Activated CD4-positive, alpha-beta T cell treated with anti-CD3 and anti-CD28 coated beads for 1 hour (primary cell): ENCODE results near the gene SLC44A2.

Experiments
- DNase-seq: peaks from one replicate; pipeline ENCODE4 v3.0.0-alpha.2; 2020

Gene SLC44A2

GRCh38 chr19:10625003-10625761 lies at the start of gene SLC44A2:
Gene SLC44A2 (plus strand): TSS chr19:10625553. CDS start chr19:10625634, 81 bp downstream.
- no peak for DNase-seq

DNA sequence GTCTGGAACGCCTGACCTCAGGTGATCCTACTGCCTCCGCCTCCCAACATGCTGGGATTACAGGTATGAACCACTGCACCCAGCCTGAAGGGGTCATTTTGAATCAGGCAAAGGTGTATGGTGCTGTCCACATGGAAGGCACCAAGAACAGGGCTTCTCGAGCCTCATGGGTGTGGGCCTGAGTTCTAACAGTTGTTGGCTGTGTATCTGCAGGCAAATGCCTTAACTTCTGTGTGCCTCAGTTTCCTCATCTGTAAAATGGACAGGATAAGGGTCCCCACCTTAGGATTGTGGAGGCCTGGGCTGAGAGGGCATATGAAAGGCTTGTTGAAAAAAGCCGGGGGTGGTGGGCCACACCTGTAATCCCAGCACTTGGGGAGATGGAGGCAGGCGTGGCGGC lies 47.4 kb upstream of the SLC44A2 start:
- DNase-seq: no peak

- DNase-seq: peak; percentile 82
Observed at GRCh38 chr19:10580979-10581631, 44.2 kb upstream of the SLC44A2 start.

DNA sequence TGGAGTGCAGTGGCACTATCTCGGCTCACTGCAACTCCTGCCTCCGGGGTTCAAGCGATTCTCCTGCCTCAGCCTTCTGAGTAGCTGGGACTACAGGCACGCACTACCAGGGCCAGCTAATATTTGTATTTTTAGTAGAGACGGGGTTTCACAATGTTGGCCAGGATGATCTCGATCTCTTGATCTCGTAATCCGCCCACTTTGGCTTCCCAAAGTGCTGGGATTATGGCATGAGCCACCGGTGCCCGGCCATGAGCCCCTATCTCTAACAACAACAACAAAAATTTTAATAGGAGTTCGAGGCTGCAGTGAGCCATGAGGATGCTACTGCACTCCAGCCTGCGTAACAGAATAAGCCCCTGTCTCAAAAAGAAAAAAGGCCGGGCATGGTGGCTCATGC lies 43.3 kb upstream of the SLC44A2 start:
- no peak for DNase-seq

DNA sequence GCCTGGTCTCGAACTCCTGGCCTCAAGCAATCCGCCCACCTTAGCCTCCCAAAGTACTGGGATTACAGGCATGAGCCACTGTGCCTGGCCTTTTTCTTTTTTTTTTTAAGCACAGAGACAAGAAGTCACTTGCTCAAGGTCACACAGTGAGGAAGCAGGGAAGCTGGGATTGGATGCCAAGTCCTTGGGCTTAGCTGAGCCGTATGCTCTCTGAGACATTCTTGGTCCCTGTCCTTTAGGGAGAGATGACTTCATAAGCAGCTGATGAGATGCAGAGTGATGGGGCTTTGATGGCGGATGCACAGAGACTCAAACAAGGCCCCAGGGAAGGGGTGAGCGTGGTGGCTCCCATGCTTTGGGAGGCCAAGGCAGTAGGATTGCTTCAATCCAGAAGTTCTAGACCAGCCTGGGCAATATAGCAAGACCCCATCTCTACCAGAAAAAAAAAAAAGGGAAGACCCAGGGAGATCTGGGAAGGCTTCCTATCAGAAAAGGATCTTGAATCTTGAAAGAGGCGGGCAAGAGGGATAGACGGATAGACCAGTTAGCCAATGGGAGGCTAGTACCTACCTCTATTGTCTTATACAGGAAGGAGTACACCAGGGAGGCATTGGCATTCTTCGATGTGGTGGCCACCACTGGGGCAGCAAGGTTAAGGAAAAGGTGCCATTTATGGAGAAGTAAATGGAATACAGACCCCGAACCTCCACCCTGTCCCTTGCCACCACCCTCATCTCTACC lies 42.1 kb upstream of the SLC44A2 start:
- DNase-seq: no peak

- no peak for DNase-seq
Observed at GRCh38 chr19:10586396-10586795, 39.0 kb upstream of the SLC44A2 start.

DNA sequence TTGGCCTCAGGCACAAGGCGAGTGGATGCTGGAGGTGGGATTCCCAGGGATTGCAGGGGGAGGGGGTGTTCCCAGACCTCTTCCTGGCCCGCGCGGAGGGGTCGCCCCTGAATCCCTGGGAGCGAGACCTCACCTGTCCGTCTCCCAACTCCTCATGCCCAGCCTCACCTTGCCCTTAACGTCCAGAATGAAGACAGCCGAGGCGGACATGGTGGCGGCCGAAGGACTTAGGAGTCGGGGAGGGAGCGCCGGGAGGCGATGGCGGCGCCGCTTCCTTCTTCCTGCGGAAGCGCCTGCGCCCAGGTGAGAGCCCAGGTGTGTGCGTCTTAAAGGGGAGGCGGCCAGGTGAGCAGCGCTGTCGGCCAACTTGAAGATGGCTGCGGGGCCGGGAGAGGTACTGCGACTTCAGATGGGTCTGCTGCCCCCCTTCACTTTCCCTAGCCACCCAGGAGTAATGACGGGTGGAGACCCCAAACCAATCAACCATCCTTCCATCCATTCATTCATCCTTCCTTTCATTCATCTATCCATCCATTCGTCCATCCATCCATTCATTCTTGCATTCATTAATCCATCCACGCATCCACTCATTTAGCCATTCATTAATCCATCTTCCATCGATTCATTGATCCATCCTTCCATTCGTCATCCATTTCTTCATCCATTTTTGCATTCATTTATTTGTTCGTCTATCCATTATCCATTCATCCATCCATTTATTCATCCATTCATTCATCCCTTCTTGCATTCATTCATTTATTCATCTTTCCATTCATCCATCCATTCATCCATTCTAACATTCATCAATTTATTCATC lies 38.1 kb upstream of the SLC44A2 start, which contains the start of gene AP1M2:
TSS of gene AP1M2 (minus strand) at position 291 of the 817 bp plus-strand sequence. CDS start at position 210, 81 bp downstream.
- DNase-seq: no peak

GRCh38 chr19:10587839-10588150 lies 37.6 kb upstream of the SLC44A2 start:
- DNase-seq: no peak

GRCh38 chr19:10593148-10593547 lies 32.2 kb upstream of the SLC44A2 start:
- no peak for DNase-seq

DNA sequence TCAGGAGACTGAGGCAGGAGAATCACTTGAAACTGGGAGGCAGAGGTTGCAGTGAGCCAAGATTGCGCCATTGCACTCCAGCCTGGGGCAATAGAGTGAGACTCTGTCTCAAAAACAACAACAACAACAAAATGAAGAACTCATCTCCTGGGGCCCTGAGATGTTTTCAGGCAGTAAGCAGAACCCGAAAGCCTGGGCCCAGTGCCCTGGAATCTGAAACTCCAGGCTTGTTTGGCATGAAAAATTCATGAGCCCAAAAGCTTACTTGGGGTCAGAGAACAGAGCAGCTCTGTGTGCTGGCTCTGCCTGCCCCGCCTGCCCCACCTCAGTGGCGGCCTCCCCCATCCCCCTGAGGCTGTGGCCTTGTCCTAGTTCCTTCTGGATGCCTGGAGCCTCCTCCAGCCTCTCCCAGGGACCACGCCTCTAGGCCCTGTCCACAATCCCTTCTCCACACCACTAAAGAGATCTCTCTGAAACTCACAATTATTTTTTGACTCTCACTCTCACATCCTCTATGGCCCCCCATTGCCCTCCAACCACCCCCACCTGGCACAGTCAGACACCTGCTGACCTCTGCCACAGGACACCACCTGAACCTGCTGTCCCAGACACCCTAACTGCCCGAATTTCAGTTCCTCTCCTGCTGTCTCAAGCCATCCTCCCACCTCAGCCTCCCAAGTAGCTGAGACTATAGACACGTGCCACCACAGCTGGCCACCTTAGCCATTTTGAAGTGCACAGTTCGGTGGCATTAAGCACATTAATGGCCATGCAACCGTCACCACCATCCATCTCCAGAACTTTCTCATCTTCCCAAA lies 31.3 kb upstream of the SLC44A2 start:
- no peak for DNase-seq

- DNase-seq: no peak
Observed at GRCh38 chr19:10600149-10600548, 25.2 kb upstream of the SLC44A2 start.

DNA sequence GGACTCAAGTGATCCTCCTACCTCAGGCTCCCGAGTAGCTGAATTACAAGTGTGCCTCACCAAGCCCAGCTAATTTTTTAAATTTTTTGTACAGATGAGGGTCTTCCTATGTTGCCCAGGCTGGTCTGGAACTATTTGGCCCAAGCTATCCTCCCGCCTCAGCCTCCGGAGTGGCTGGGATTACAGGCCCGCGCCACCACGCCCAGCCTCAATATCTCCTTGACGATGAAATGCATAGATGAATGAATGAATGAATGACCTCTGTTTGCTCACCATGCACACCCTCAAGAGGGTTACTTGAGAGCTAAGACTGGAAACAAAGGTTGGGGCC lies 23.4 kb upstream of the SLC44A2 start:
- DNase-seq: no peak

GRCh38 chr19:10602330-10603083 lies 22.8 kb upstream of the SLC44A2 start:
- DNase-seq: peak; percentile 83

DNA sequence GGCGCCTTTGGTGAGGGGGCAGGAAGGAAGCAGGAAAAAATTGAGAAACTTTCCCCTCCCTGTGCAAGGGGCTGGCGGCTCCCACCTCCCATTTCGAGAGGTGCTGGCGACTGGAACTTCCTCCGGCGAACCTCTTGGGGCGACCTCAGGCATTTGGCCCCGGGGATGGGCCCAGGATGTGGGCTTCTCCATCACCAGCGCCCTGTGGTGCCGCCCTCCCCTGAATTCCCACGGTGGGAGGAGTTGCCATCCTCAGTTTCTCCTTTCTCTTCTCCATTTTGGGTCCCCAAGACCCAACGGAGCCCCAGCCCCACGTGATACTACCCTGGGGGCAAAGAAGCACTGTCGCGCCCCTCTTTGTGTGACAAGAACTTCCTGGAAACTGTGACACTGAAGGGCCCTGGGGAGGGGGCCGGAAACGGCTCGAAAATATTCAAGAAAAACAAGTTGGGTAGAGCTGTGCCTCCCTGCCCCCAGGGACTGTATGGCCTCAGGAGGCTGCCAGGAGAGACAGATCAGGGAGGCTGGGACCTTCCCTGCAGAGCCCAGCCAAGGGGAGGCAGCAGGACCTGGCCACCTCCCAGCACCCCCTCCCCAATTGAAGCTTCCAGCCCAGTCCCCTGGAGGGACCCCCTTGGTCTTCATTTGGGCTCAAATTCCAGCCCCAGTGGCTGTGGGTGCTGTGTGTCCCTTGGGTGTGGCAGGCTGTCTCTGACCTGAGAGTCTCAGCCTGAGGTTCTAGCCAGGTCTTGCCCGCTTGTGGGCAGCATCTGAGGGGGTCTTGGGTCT lies 22.1 kb upstream of the SLC44A2 start:
- DNase-seq: peak; percentile 80

- no peak for DNase-seq
Observed at GRCh38 chr19:10603873-10604459, 21.4 kb upstream of the SLC44A2 start.

DNA sequence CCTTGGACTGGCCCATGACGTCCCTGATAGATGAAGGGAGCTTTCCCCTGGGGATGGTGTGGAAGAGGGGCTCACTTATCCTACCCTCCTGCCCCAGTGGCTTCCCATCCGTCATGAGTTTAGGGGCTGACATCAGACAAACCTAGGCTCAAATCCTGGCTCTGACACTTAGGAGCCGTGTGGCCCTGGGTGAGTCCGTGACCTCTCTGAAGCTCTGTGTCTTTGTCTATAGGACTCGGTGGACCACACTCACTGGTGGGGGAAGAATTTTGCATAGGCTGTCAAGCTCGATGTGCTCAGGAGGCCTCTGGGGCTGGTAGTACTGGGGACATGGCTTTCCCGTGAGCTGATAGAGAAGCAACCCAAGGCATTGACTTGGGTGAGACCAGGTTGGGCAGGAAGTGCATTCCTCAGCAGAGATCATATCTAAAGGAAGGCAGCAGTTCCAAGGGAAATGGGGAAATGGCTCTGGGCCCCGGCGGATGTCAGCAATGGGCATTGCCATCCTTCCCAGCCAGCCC lies 20.8 kb upstream of the SLC44A2 start:
- DNase-seq: no peak

GRCh38 chr19:10611907-10612306 lies 13.4 kb upstream of the SLC44A2 start:
- DNase-seq: no peak

GRCh38 chr19:10612499-10613119 lies 12.7 kb upstream of the SLC44A2 start:
- DNase-seq: no peak

- no peak for DNase-seq
Observed at GRCh38 chr19:10615429-10616023, 9.8 kb upstream of the SLC44A2 start.
